Liver (tissue), 9 donors: ENCODE results near the gene SPON2. TPM values are rescaled to one million over a fixed set of nuclear protein-coding genes. Genes with fewer than 3 reads are reported as not detected.
A peak's percentile ranks its signal among the peaks of the same experiment; 100 is the strongest.

Experiments
- DNase-seq: peaks from one replicate; pipeline ENCODE4 v3.0.0-alpha.2; 2017; ENCODE audit warnings: low spot score
- H3K27ac ChIP-seq, 2 donors: one replicate each; pipeline ENCODE4 v1.7.0; 2013; ENCODE audit warnings: inconsistent platforms in 2 of 2, low read length in 2 of 2, control low read depth in 1 of 2, low read depth in 1 of 2, mild to moderate bottlenecking in 1 of 2
- H3K27me3 ChIP-seq, 4 donors: one replicate each; pipeline versions ENCODE4 v1.6.1 to v1.7.0; 2013; ENCODE audit warnings: low read length in 3 of 4, inconsistent platforms in 1 of 4, mild to moderate bottlenecking in 1 of 4, moderate library complexity in 1 of 4; ENCODE audit not compliant: control insufficient read depth in 4 of 4, insufficient read depth in 4 of 4
- H3K36me3 ChIP-seq, 4 donors: one replicate each; pipeline versions ENCODE4 v1.6.1 to v1.7.0; 2013; ENCODE audit warnings: low read length in 3 of 4, mild to moderate bottlenecking in 3 of 4, low read depth in 1 of 4, moderate library complexity in 1 of 4; ENCODE audit not compliant: control insufficient read depth in 4 of 4, insufficient read depth in 3 of 4
- H3K4me1 ChIP-seq, 4 donors: one replicate each; pipeline versions ENCODE4 v1.6.1 to v1.7.0; 2013; ENCODE audit warnings: low read length in 3 of 4, mild to moderate bottlenecking in 3 of 4, moderate library complexity in 1 of 4; ENCODE audit not compliant: control insufficient read depth in 4 of 4, insufficient read depth in 4 of 4
- H3K4me3 ChIP-seq, 3 donors: one replicate each; pipeline versions ENCODE4 v1.6.1 to v1.7.0; 2013; ENCODE audit warnings: low read length in 3 of 3, control low read depth in 1 of 3, low read depth in 1 of 3, mild to moderate bottlenecking in 1 of 3
- H3K9ac ChIP-seq, 2 donors: one replicate each; pipeline ENCODE4 v1.7.0; 2013; ENCODE audit warnings: low read length in 2 of 2, mild to moderate bottlenecking in 2 of 2, moderate library complexity in 2 of 2, control low read depth in 1 of 2, low read depth in 1 of 2
- H3K9me3 ChIP-seq, 4 donors: one replicate each; pipeline versions ENCODE4 v1.6.1 to v1.7.0; 2013; ENCODE audit warnings: low read length in 3 of 4; ENCODE audit not compliant: control insufficient read depth in 4 of 4
- ATF3 ChIP-seq: IDR thresholded peaks from 2 replicates; pipeline ENCODE4 v1.6.1; 2016; ENCODE audit warnings: antibody characterized with exemption
- CTCF ChIP-seq: fragments of 150-350 bp; IDR thresholded peaks from 2 replicates; pipeline ENCODE4 v1.5.1; 2017; ENCODE audit warnings: improper control_type of control experiment, low read depth, low read length; ENCODE audit not compliant: missing input control
- EGR1 ChIP-seq, 2 donors: IDR thresholded peaks; 2 replicates each; pipeline ENCODE4 v1.6.1; 2016 to 2018; ENCODE audit warnings: antibody characterized with exemption in 2 of 2, low read depth in 2 of 2
- FOXA1 ChIP-seq: IDR thresholded peaks from 2 replicates; pipeline ENCODE4 v1.6.1; 2016; ENCODE audit warnings: antibody characterized with exemption
- FOXA2 ChIP-seq: IDR thresholded peaks from 2 replicates; pipeline ENCODE4 v1.6.1; 2016; ENCODE audit warnings: antibody characterized with exemption
- GABPA ChIP-seq, 2 donors: IDR thresholded peaks in 1 of 2; conservative IDR thresholded peaks in 1 of 2; 2 replicates each; pipeline ENCODE4 v1.6.1; 2016; ENCODE audit warnings: antibody characterized with exemption in 2 of 2, mild to moderate bottlenecking in 1 of 2, moderate library complexity in 1 of 2
- HNF4A ChIP-seq, 2 donors: conservative IDR thresholded peaks; 2 replicates each; pipeline ENCODE4 v1.6.1; 2016; ENCODE audit warnings: antibody characterized with exemption in 2 of 2, mild to moderate bottlenecking in 2 of 2
- HNF4G ChIP-seq: IDR thresholded peaks from 2 replicates; pipeline ENCODE4 v1.6.1; 2016; ENCODE audit warnings: antibody characterized with exemption
- JUND ChIP-seq, 2 donors: IDR thresholded peaks; 2 replicates each; pipeline ENCODE4 v1.6.1; 2016; ENCODE audit warnings: antibody characterized with exemption in 2 of 2
- NR2F2 ChIP-seq: IDR thresholded peaks from 2 replicates; pipeline ENCODE4 v1.6.1; 2016; ENCODE audit warnings: antibody characterized with exemption
- RAD21 ChIP-seq, 2 donors: IDR thresholded peaks; 2 replicates each; pipeline ENCODE4 v1.6.1; 2016; ENCODE audit warnings: antibody characterized with exemption in 2 of 2, mild to moderate bottlenecking in 2 of 2
- REST ChIP-seq: IDR thresholded peaks from 2 replicates; pipeline ENCODE4 v1.6.1; 2016; ENCODE audit warnings: antibody characterized with exemption, mild to moderate bottlenecking
- RXRA ChIP-seq, 2 donors: IDR thresholded peaks; 2 replicates each; pipeline ENCODE4 v1.6.1; 2017 to 2018; ENCODE audit warnings: antibody characterized with exemption in 2 of 2, mild to moderate bottlenecking in 1 of 2
- SP1 ChIP-seq: IDR thresholded peaks from 2 replicates; pipeline ENCODE4 v1.6.1; 2018; ENCODE audit warnings: antibody characterized with exemption, mild to moderate bottlenecking
- TAF1 ChIP-seq: conservative IDR thresholded peaks from 2 replicates; pipeline ENCODE4 v1.6.1; 2016; ENCODE audit warnings: antibody characterized with exemption, mild to moderate bottlenecking
- YY1 ChIP-seq: IDR thresholded peaks from 2 replicates; pipeline ENCODE4 v1.6.1; 2016; ENCODE audit warnings: antibody characterized with exemption, mild to moderate bottlenecking
- WGBS: extraction: QIAGEN DNeasy Blood & Tissue Kit; methylation state at CpG from one replicate; pipeline ENCODE4 v1.1.7; 2013; 5-methylcytosine and 5-hydroxymethylcytosine counted together
- polyA plus RNA-seq, 2 donors: library from polyadenylated mRNA; stranded (reverse) in 1 of 2; unstranded in 1 of 2; fragments of 200-250 nt in 1 of 2; fragments of >200 nt in 1 of 2; fragmentation: Nextera tagmentation in 1 of 2; extraction: Ambion mirVana in 1 of 2; gene quantifications; one replicate each; pipeline versions ENCODE4 v1.2.1 to v1.2.3, GENCODE V29; 2013 to 2015
- total RNA-seq, 2 donors: library from RNA; depleted of rRNA; stranded (reverse); fragments of >200 nt; gene quantifications; one replicate each; pipeline ENCODE4 v1.2.3, GENCODE V29; 2014
- TF ChIP-seq, protein P1 (sequence below): IDR thresholded peaks from 2 replicates; pipeline ENCODE4 v1.6.1; 2016; ENCODE audit warnings: antibody characterized with exemption
- TF ChIP-seq, protein P2 (sequence below): IDR thresholded peaks from 2 replicates; pipeline ENCODE4 v1.6.1; 2016; ENCODE audit warnings: antibody characterized with exemption
- donor health status: healthy.
- donor health status: healthy.
- donor health status: healthy.
- donor health status: healthy.
- donor health status: healthy.

Gene SPON2
- total and polyA plus RNA-seq, 4 donors: 35.7 to 80.3 (median 72.3) TPM

- WGBS: 31% methylated on average over 25 of the region's 25 CpGs
- peak overlapping the region; percentile 2 to 64 for H3K9ac ChIP-seq
- TF ChIP-seq NR2F2: peak; percentile 24
- no peak for TF ChIP-seq FOXA2
- TF ChIP-seq ATF3: no peak
- peak in 1 of 2 donors; percentile 70 for TF ChIP-seq EGR1 (IDR thresholded peaks at IDR 0.05; ENCODE audit: low read depth in 2 of 2)
- TF ChIP-seq RXRA (IDR thresholded peaks at IDR 0.05): peak; percentile 87 to 92
- peak; percentile 97 for TF ChIP-seq HNF4G
- peak in 1 of 2 donors; percentile 77 for TF ChIP-seq GABPA (IDR thresholded peaks at IDR 0.05 in 1 of 2, conservative IDR thresholded peaks at IDR 0.05 in 1 of 2)
- TF ChIP-seq REST: peak; percentile 75
- peak; percentile 77 for TF ChIP-seq YY1
- TF ChIP-seq CTCF: no peak
- TF ChIP-seq RAD21 (IDR thresholded peaks at IDR 0.05): peak; percentile 57 to 72
- TF ChIP-seq SP1: peak; percentile 94
- TF ChIP-seq, protein P1, sequence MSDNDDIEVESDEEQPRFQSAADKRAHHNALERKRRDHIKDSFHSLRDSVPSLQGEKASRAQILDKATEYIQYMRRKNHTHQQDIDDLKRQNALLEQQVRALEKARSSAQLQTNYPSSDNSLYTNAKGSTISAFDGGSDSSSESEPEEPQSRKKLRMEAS: peak; percentile 93
- peak; percentile 86 for TF ChIP-seq TAF1
- TF ChIP-seq, protein P2, sequence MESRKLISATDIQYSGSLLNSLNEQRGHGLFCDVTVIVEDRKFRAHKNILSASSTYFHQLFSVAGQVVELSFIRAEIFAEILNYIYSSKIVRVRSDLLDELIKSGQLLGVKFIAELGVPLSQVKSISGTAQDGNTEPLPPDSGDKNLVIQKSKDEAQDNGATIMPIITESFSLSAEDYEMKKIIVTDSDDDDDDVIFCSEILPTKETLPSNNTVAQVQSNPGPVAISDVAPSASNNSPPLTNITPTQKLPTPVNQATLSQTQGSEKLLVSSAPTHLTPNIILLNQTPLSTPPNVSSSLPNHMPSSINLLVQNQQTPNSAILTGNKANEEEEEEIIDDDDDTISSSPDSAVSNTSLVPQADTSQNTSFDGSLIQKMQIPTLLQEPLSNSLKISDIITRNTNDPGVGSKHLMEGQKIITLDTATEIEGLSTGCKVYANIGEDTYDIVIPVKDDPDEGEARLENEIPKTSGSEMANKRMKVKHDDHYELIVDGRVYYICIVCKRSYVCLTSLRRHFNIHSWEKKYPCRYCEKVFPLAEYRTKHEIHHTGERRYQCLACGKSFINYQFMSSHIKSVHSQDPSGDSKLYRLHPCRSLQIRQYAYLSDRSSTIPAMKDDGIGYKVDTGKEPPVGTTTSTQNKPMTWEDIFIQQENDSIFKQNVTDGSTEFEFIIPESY: no peak
- peak in 1 of 2 donors; percentile 47 for TF ChIP-seq JUND (IDR thresholded peaks at IDR 0.05)
- peak; percentile 68 for TF ChIP-seq FOXA1
- TF ChIP-seq HNF4A (conservative IDR thresholded peaks at IDR 0.05): peak; percentile 94 to 97
- peak; percentile 69 for DNase-seq
- H3K36me3 ChIP-seq: no peaks in the 10 kb centered on the region
- H3K4me1 ChIP-seq: peaks cover 2 to 48% (median 22%) of the 10 kb centered on the region in 4 donors
- H3K27me3 ChIP-seq: no peaks in the 10 kb centered on the region
- H3K27ac ChIP-seq: peak overlapping the region; percentile 59 to 71
- H3K4me3 ChIP-seq: peak overlapping the region; percentile 45 to 75 (median 47)
- H3K9me3 ChIP-seq: no peaks in the 10 kb centered on the region
These were observed 32.6 kb upstream of the SPON2 start for GRCh38 chr4:1204828-1205585.
